Right ventricle myocardium superior (tissue), 1 donor: Measurements from ENCODE around the gene DISC1. TPM values are rescaled to one million over a fixed set of nuclear protein-coding genes. Genes with fewer than 3 reads are reported as not detected.
"Not testable (repeated sequence)": the region's sequence is repeated elsewhere in the genome, so short reads cannot be mapped to it uniquely, and the experiment has no call there.

Experiments used
- ATAC-seq: fragments of 200-7000 bp; cut with Tn5 transposase; one replicate; pipeline ENCODE4 v1.9.1; 2020; ENCODE audit warnings: mild to moderate bottlenecking; ENCODE audit not compliant: poor library complexity
- DNase-seq: peaks from one replicate; pipeline ENCODE4 v3.0.0-alpha.2; 2020
- intact Hi-C: fragments of 100-400 bp; cut with DNase I; formaldehyde crosslinking; loops from one replicate; pipeline ENCODE4 v1.11.2; 2022
- total RNA-seq: library from RNA; stranded (reverse); fragmentation: NEBNext Ultra II Directional; extraction: Animal tissue kit (Norgen Biotek cat#: 25700); gene quantifications from one replicate; pipeline ENCODE4 v1.2.1, GENCODE V29; 2021
- donor health status: DM: no; HTN: yes; CAD: no; lungs with severe emphysema.

DISC1 gene
- total RNA-seq, 1 donor from 2014 or later = 3.0 TPM

- intact Hi-C loops, DNase-seq, ATAC-seq: not testable (repeated sequence)
Measured at GRCh38 chr1:231658223-231658622, 31.6 kb downstream of the DISC1 start.

DNA sequence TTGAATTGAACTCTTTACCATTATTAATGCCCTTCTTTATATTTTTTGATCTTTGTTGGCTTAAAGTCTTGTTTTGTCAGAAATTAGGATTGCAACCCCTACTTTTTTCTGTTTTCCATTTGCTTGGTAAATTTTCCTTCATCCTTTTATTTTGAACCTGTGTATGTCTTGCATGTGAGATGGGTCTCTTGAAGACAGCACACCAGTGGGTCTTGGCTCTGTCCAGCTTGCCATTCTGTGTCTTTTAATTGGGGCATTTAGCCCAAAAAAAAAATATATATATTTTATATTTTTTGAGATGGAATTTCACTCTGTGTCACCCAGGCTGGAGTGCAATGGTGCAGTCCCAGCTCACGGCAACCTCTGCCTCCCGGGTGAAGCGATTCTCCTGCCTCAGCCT is 33.6 kb downstream of the DISC1 start:
- intact Hi-C loops = no loop called here
- ATAC-seq = no peak
- DNase-seq = no peak

- intact Hi-C loops = no loop called here
- ATAC-seq = no peak
Measured at GRCh38 chr1:231663211-231663792, 36.7 kb downstream of the DISC1 start.

DNA sequence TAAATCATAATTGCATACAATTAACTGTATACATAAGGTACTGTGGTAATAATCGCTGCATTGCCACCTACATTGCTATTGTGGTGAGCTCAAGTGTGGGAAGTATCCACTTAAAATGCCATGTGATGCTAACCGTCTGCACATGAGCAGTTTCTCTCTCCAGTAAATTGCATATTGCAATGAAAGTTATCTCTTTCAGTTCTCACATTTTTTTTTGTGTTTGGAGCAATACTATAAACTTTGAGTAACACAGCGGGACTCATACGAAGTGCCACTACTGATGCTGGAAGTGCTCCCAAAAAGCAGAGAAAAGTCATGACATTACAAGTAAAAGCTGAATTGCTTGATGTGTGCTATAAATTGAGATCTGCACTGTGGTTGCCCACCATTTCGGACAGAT is 38.5 kb downstream of the DISC1 start:
- intact Hi-C loops = no loop called here
- ATAC-seq = no peak
- DNase-seq = no peak

More at GRCh38 chr1:231663211-231663792, 36.7 kb downstream of the DISC1 start:
- no peak for DNase-seq

GRCh38 chr1:231665726-231666125 is 39.1 kb downstream of the DISC1 start:
- DNase-seq (no peak), ATAC-seq (no peak)
- intact Hi-C loops = no loop called here

DNA sequence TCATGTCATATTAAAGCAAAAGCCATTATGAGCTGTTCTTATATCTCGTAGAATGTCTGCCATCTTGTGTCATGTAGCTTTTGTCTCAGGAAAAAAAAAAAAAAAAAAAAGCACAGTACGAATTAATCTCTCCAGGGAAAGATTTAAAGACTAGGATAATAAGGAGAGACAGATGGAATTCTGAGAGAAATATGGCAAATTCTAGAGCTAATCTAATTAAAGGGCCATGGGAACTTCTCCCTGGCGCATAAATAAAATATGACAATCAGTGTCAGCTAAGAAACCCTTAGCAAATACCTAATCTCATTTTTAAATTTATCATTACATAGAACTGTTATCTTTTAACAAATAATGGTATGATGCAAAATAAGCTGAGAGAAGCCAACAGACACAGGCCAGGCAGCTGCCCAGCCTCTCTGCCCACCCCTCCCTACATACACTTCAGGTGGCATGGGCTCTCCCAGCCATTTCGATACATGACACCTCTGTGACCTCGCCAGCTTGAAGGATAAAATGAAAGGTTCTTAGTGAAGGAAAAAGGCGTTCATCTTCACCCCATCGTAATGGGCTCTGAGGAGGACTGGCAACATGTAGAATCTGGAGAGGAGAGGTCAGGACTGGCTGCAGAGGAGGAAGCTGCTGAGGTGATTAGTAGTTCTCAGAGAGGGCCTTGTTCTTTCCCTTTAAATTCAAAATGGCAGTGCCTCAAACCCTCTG is 39.8 kb downstream of the DISC1 start:
- ATAC-seq (no peak), DNase-seq (no peak)
- intact Hi-C loops = no loop called here

DNA sequence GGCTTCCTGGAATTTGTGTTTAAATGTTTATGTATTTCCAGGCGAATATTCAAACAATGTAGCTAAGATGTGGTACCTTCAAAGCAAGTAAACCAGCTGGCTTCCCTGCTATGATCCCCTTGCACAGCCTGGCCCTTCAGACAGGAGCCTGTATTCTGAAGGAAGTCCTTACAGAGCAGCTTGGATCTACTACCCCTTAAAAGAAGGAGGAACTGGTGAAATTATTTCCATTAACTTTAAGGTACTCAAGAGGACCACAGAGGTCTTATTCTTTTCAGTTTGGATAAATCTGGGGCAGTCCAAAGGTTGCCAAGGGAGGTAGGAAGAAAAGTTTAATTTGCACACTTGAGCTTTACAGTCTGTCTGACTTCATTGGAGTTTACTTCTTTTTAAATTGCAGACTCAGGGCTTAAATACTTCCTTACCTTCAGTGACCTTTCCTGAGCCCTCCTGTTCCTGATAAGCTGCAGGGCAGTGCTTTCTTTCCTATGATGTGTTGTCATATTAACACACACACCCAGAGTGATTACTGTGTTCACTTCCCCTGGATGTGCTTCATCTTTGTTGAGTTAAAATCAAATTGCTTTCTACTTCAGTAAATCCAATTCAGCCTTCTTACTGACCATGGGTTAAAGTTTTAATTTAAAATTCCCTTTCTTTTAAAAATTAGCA is 40.5 kb downstream of the DISC1 start:
- intact Hi-C loops = no loop called here

GRCh38 chr1:231667896-231668506 is 41.4 kb downstream of the DISC1 start:
- intact Hi-C loops = no loop called here
- DNase-seq = no peak
- no peak for ATAC-seq

More for the DNA sequence above, 40.5 kb downstream of the DISC1 start:
- ATAC-seq (no peak), DNase-seq (no peak)

DNA sequence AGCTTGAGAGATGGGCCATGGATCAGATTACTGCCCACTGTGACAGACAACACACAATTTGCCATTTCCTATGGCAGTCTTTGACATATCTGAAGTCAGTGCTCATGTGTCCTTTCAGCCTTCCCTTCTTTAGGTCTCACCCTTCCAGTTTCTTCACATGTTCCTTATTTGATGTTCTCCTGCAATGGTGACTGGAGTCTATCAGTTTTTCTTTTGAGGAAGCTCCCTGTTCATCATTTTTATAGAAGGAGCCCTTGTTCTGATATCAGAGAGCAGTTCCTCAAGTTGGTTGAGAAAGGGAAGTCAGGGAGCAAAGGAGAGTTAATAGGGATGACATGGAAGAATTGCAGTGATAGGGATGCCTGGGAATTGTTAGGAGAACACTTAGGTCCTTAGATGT is 42.2 kb downstream of the DISC1 start:
- no peak for DNase-seq
- intact Hi-C loops = no loop called here
- ATAC-seq = no peak

DNA sequence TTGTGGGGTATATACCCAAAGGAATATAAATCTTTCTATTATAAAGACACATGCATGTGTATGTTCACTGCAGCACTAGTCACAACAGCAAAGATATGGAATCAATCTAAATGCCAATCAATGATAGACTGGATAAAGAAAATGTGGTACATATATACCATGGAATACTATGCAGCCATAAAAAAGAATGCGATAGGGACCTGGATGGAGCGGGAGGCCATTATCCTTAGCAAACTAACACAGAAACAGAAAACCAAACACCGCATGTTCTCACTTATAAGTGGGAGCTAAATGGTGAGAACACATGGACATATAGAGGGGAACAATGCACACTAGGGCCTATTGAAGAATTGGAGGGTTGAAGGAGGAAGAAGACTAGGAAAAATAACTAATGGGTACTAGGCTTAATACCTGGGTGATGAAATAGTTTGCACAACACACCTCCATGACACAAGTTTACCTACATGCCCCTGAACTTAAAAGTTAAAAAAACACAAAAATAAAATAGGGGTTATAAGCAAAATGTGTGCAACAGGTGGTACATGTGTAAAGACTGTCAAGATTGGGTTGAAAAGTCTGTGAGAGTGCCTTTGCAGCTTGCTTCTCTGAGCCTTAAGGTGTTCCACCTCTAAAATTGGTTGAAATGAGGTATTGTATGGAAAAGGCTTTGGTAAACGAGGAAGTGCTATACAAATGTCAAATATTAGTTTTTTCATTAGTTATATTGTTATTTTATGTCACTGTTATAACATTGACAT is 43.5 kb downstream of the DISC1 start:
- ATAC-seq, DNase-seq, intact Hi-C loops: not testable (repeated sequence)

DNA sequence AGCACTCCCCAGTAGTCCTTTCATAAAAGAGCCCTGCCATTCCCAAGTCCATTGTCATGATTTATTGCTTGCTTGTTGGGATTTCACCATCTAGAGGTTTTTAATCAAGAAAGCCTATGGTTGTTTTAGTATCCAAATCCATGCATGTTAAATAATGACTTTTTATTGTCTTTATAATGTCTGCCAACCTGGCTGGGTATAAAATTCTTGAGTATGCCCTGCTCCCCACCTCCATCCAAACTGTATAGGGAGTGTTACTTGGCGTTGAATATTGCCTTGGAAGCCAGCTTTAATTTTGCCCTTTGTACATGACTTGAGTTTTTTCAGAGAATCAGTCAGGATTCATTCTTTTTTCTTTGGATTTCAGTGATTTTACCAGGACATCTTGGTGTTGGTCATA is 44.2 kb downstream of the DISC1 start:
- DNase-seq (no peak), ATAC-seq (no peak)
- intact Hi-C loops = no loop called here

DNA sequence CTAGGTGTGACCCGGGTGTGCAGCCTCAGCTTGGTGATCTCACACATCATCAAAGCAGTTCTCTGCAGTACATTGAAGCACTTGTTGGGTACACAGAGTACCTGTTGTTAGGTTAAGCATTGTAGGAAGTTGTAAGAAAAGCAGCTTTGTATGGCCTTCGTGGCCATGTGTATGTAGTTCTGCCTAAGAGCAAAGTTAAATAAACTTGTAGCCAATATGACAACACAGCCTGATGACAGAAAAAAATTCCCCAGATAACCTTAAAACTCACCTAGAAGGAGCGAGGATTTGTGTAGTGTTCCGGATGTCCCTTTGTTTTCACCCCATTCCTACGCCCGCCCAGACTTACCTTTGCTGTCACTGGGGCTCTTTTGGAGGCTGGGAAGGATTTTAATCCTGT is 48.0 kb downstream of the DISC1 start:
- intact Hi-C loops = no loop called here
- no peak for ATAC-seq
- no peak for DNase-seq

DNA sequence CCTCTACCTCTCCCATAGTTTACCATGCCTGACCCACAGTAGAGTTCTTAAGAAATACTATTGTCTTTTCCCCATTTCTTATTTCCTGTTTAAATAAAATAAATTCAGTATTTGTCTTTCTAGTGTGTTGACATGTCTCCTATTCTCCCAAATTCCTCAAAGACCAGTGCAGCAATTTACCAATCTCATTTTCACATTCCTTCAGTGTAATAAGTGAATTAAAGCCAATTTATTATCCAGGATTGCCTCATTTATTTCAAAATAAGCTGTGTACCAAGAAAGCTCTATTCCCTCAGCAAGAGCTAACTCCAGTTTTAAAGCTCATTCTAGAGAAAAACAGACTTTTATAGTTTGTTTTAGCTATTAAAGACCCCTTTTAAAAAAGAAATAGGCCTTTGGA is 49.9 kb downstream of the DISC1 start:
- ATAC-seq (peak; percentile 60), DNase-seq (no peak)
- intact Hi-C loops = no loop called here

GRCh38 chr1:231677442-231677841 is 50.9 kb downstream of the DISC1 start:
- intact Hi-C loops = no loop called here
- ATAC-seq = no peak
- DNase-seq = no peak

GRCh38 chr1:231678011-231678432 is 51.4 kb downstream of the DISC1 start:
- DNase-seq (no peak), ATAC-seq (no peak)
- intact Hi-C loops = no loop called here

DNA sequence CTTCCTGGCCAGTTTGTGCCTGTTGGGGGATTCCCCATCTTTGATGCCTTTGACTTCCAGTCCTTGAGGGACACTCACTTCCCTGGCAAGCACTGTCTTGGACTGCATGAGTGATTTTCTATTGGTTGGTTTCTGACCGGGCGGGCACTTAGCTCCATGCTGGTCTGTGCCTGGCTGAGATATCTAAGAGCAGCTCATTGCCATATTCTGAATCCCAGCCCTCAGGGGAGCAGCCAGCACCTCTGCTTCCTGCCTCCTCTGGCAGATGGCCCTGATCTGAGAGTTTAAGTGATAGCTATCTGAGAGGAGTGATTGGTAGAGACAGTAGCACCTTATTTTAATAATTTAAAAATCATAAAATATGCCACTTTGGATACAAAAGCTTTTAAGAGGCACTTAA is 52.5 kb downstream of the DISC1 start:
- DNase-seq = no peak
- ATAC-seq = no peak
- intact Hi-C loops = no loop called here

DNA sequence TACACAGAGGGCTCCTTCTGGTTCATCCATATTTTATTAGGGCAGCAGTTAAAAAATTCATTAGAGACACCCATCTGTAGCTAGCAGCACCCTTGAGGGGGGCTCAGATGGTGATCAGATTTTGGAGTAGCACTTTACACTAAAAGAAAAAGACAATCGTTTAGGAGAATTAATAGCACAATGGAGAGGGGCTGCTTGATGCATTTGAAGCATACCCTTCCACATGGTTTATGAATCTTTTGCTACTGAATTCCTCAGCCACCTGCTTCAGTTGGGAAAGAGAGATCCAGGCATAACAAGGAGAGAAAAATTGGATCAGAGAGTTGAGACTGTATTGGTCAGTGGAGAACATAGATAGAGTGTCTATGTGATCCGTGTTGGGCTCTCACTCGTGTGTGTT is 54.4 kb downstream of the DISC1 start:
- DNase-seq (no peak), ATAC-seq (no peak)
- intact Hi-C loops = no loop called here

DNA sequence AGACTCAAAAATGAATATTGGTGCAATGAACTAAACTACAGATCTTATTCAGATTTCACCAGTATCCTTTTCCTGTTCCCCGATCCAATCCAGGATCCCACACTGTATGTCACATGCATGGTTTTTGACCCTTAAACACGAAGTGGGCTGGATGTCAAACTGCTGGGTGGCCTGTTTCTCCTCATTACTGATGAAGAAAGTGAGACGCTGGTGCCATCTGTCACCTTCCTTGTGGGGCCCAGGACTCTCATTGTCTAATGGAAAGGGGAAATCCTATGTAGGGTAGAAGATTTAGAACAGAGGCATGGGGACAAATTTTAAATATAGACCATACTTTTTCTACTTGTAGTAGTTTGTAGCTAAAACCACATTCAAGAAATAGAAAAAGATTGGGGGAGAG is 56.2 kb downstream of the DISC1 start:
- DNase-seq (no peak), ATAC-seq (no peak)
- intact Hi-C loops = no loop called here
